GM12891 (cell line): Measurements from ENCODE around the gene PRKCE.
"Not testable (repeated sequence)": the region's sequence is repeated elsewhere in the genome, so short reads cannot be mapped to it uniquely, and the experiment has no call there.

ENCODE experiments used
- DNase-seq: peaks from one replicate; pipeline ENCODE4 v3.0.0; 2011; ENCODE audit warnings: low spot score; ENCODE audit not compliant: insufficient read length
- FAIRE-seq: peaks from 2 replicates; lab custom pipeline; 2011; peaks lifted over from hg19 to GRCh38; lab: Jason Lieb, UNC
- PAX5 ChIP-seq: IDR thresholded peaks from 2 replicates; pipeline ENCODE4 v1.6.1; 2011; ENCODE audit warnings: low read length, moderate library complexity, mild to moderate bottlenecking; ENCODE audit not compliant: insufficient read depth, severe bottlenecking
- POLR2A ChIP-seq: IDR thresholded peaks from 2 replicates; pipeline ENCODE4 v1.6.1; 2011; ENCODE audit warnings: low read depth, low read length, control low read depth
- POLR2AphosphoS5 ChIP-seq: IDR thresholded peaks from 2 replicates; pipeline ENCODE4 v1.6.1; 2011; ENCODE audit warnings: low read depth, low read length, control low read depth
- POU2F2 ChIP-seq: IDR thresholded peaks from 2 replicates; pipeline ENCODE4 v1.6.1; 2011; ENCODE audit warnings: low read depth, mild to moderate bottlenecking, control low read depth, low read length, moderate library complexity
- SPI1 ChIP-seq: IDR thresholded peaks from 2 replicates; pipeline ENCODE4 v1.6.1; 2011; ENCODE audit warnings: low read depth, low read length, control low read depth
- TAF1 ChIP-seq: IDR thresholded peaks from 2 replicates; pipeline ENCODE4 v1.6.1; 2011; ENCODE audit warnings: low read depth, low read length, control low read depth

PRKCE gene

DNA sequence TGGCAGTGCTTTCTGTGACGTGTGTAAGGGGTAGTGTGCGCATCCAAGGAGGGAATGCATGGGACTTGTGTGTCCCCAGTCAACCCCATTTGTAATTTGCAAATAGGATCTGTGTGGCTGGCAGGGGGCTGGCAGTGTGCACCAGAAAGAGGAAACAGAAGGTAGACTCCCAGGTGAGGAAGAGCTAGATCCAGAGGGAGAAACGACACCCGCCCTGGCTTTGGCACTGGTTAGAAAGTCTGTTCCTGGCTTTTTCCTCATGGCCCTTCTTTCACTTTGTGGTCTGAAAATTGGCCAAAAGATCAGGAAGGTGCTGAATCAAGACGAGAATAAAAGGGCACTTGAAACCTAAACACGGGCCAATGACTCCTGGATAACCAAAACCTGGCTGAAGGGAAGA is 33.3 kb downstream of the PRKCE start:
- DNase-seq (no peak), FAIRE-seq (no peak)
- TF ChIP-seq POLR2AphosphoS5 (no peak), SPI1 (no peak), PAX5 (no peak), POLR2A (no peak), TAF1 (no peak), POU2F2 (no peak)

DNA sequence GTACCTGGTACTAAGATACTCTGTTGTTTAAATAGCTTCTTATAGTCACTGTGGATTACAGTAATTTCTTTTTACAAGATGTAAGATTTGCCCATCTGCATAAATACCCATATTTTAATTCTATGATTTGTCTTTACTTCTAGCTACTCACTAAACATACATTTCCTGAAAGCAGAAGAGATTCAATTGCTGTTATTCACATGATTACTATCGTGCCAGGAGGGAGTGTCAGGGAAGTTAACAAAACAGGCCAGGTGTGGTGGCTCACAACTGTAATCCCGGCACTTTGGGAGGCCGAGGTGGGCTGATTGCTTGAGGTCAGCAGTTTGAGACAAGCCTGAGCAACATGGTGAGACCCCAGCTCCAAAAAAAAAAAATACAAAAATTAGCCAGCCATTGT is 33.8 kb downstream of the PRKCE start:
- FAIRE-seq: no peak
- TF ChIP-seq POLR2AphosphoS5 (no peak), TAF1 (no peak), SPI1 (no peak), PAX5 (no peak), POLR2A (no peak), POU2F2 (no peak)
- no peak for DNase-seq

- DNase-seq (no peak), FAIRE-seq (no peak)
- TF ChIP-seq POU2F2 (no peak), SPI1 (no peak), TAF1 (no peak), POLR2AphosphoS5 (no peak), PAX5 (no peak), POLR2A (no peak)
These were observed 36.5 kb downstream of the PRKCE start for GRCh38 chr2:45687964-45688363.

DNA sequence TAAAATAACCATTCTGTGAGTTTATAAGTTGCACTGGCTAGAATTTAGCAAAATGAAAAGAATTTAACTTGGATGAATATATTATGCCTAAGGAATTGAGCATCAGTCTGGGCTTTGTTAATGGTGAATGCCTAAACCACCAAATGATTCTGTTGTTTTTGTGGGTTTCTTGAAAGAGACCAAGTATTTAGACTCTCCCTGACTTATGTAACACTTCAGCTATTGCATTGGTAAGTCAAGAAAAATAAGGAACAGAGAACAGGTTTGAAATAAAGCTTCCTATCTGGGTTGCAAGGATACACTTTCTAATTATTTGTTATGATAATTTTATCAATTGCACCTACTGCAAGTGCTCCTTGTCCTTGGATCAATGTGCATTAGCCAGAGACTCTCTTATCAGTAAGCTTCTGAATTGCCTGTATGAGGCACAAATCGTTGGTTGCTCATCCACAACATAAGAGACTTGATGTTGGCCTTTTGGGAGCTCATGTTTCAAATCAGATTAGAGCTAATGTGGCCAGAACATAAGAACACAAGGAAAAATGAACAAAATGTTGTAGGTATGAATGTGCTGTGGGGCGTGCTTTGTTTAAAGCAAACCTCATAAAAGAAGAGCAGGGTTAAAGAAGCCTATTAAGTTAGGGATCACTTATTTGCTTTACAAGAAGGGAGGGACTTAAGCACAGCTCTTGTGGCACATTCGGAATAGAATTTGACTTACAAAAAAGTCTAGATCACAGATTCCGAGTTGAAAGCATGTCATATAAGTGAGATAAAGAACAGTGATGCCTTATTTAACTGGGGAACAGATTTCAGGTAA is 37.2 kb downstream of the PRKCE start:
- peak; percentile 58 for FAIRE-seq
- TF ChIP-seq SPI1: peak; percentile 57
- TF ChIP-seq POU2F2: no peak
- DNase-seq: no peak

DNA sequence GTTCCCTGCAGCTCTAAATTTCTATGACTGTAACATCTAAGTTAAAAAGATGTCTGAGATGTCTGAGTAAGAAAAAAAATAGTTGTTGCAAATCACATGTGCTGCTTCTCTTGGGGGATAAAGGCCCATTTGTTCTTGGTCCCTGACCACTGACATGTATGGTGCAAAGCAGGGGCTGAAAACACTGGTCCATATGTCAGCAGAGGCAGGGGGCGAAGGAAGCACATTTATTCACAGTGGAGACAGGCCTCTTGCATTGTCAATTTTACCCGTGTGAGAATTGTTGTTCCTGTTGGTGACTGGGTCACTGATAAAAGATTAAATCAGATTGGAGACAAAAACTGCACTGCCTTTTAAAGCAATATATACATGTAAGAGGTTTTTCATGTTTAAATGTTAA is 38.8 kb downstream of the PRKCE start:
- DNase-seq (no peak), FAIRE-seq (peak; percentile 65)
- TF ChIP-seq POU2F2 (no peak), PAX5 (no peak), TAF1 (no peak), POLR2AphosphoS5 (no peak), POLR2A (no peak), SPI1 (no peak)

DNA sequence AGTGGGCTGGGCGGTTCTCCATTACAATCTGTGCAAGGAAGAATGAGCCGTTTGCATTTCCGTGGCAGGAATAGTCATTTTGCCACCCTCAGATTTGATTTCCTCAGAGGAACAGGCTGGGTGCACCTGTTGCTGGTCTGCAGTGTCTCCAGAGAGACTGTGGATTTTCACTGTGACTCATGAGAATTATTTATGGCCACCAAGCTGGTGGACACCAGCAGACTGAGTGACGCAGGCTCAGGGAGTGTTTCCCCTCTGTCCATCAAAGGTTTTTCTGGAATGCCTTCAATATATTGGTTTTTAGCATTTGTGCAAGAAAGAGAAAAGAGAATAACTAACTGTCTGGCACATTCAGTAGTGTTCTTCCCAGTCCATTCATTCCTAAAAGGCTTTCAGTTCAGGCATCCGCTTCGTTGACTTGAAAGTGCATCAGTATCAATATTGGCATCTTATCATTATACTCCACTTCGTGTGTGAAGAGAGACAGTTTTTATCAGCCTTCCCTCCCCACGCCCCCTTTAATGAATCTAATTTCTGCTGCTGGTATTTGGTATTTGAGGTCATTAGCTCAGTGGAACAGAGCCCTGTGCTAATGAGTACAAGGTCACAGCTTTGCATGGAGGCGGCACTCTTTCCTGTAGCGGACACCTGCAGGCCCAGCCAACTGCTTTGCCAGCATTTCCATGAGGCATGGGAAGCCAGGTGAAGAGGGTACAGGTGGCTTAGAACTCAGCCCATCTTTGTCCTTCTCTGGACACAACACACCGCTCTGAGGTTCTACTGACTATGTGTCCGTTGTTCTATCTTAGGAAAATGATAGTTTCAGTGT is 39.9 kb downstream of the PRKCE start:
- peak; percentile 95 for FAIRE-seq

GRCh38 chr2:45692566-45692965 is 41.1 kb downstream of the PRKCE start:
- TF ChIP-seq POLR2AphosphoS5: no peak
- TF ChIP-seq POLR2A: no peak
- no peak for TF ChIP-seq SPI1
- TF ChIP-seq TAF1: no peak
- no peak for TF ChIP-seq POU2F2
- DNase-seq (no peak), FAIRE-seq (no peak)

More for the DNA sequence above, 39.9 kb downstream of the PRKCE start:
- DNase-seq: no peak
- TF ChIP-seq TAF1 (no peak), SPI1 (peak; percentile 11; the same call in 1 of the 2 replicates), POU2F2 (0 out of 2 replicates have a peak, but pooled peaks have one; percentile 54)

GRCh38 chr2:45695480-45696007 is 44.1 kb downstream of the PRKCE start:
- DNase-seq: not testable (repeated sequence)
- FAIRE-seq: peak; percentile 51

GRCh38 chr2:45696708-45697107 is 45.2 kb downstream of the PRKCE start:
- DNase-seq: no peak
- TF ChIP-seq POLR2A (no peak), SPI1 (peak; percentile 50)

DNA sequence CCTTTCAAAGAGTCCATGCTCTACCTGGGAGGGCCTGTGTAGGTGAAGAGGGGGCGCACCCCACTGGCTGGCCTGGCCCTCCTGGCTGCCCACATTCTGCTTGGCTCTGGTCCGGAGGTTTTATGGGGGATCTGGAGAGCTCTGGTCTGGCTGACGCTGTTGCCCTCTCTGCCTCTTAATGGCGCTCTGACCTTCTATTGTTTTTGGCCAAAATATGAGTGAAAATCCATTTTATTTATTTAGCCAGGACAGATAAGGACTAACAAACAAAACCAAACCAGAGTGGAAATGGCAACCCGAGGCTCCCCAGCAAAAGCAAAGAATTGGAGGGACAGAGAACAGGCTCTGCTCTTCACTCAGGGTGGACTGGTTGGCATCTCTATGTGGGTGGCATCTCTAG is 45.7 kb downstream of the PRKCE start:
- DNase-seq: no peak
- FAIRE-seq: no peak
- TF ChIP-seq POU2F2 (no peak), PAX5 (no peak), POLR2AphosphoS5 (no peak), TAF1 (no peak), SPI1 (no peak), POLR2A (no peak)

More at GRCh38 chr2:45696708-45697107, 45.2 kb downstream of the PRKCE start:
- FAIRE-seq: no peak
